Anterior cingulate cortex (tissue), 58 donors: Measurements from ENCODE around the gene RNF10.

Source experiments
- DNase-seq, 58 donors: peaks; one replicate each; lab custom pipeline; 2025; lab: John Stamatoyannopoulos, UW

The RNF10 gene

DNA sequence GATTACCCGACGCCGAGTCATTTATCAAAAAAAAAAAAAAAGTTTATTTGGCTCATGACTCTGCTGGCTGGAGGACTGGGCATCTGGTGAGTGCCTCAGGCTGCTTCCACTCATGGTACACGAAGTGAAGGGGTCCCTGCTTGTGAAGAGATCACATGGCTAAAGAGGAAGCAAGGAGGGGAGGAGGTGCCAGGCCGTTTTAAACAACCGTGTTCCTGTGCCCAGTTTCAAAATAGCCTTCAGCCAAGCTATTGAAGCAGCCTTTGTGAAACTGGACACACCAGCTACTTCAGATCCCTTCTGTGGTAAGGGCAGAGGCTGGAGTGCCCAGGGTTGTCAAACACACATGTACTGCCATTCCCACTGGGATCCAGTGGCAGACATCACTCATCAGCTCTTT lies 39.4 kb downstream of the RNF10 start:
- DNase-seq: no peak

- DNase-seq: no peak
These were observed 40.0 kb downstream of the RNF10 start for GRCh38 chr12:120574106-120574505.

DNA sequence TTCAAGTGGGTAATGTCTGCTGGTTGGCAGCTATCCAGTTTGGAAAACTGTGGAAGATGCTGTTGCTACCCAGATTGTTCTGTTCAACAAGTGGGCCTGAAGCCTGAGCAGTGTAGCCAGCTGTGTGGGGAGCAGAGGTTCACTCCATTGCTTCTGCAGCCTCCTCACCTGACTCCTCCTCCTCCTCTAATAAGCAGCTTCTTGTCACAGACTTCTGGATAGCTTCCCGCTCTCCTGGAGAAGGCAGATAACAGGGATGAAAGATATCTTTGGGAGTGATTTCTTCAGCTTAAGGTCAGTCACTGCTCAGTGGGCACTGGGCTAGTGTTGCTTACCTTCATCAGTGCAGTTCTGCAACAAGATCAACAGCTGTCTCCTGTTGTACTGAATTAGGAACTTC lies 45.0 kb downstream of the RNF10 start:
- no peak for DNase-seq

DNA sequence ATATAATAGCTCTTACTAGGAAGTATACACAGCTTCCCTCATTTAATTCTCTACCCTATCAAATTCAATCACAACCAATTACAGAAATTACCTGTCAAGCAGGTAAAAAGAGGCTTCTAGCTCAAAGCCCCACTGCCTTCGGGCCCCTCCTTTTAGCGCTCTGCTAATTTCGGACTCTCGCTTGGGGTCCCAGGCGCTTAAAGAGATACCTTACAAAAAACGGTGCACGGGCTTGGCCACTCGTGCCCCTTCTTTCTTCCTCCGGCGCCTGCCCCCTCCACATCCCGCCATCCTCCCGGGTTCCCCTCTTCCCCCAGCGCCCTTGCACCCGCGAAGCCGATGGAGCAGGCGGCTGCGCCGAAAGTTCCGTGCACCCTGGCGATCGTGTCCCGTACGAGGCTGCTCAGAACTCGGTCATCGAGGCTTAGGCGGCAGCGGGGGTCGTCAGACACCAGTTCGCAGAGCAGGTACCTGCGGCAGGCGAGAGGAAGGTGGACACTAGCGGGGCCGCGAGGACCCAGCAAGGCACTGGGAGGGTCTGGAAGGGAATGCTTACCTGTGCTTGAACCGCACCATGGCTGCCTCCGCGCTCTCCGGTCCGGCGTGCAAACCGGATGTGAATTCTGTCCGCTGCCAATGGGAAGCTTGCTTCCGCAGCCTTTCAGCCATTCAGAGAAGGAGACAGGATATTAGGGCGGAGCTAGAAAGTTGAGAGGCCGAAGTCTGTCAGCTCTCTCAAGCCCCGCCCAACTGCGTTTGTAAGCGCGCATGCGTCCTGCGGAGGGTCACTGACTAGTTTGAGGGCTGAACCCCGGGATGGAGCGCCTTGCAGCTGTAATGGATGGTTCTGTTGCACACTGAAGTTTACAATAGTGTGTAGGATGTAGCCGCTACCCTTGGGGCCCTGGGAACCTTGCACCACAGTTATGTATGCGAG lies 46.9 kb downstream of the RNF10 start, which contains the start of gene POP5:
Gene POP5 (minus strand): TSS at position 616 of the 937 bp plus-strand sequence. CDS start 40 bp downstream, at position 576.
- DNase-seq: peak; percentile 71 to 99 (median 95)

DNA sequence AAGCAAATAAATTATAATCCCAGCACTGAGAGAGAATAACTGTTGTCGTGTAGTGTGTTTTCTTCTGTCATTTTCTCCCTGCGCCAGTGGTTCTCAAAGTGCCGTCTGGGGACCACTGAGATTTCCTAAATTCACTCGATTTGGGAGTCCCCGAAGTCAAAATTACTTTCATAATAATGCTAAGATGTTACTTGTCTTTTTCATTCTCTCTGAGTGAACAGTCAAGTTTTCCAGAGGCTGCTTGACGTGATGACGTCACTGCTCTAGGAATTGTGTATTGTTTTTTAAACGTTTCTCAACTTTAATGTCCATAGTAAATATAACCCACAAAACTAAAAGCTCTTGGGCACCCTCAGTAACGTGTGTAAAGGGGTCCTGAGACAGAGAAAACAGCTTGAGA lies 47.8 kb downstream of the RNF10 start:
- DNase-seq: no peak

GRCh38 chr12:120583478-120584030 lies 49.4 kb downstream of the RNF10 start:
- DNase-seq: peak in 56 of 58 donors; percentile 10 to 86 (median 54)

DNA sequence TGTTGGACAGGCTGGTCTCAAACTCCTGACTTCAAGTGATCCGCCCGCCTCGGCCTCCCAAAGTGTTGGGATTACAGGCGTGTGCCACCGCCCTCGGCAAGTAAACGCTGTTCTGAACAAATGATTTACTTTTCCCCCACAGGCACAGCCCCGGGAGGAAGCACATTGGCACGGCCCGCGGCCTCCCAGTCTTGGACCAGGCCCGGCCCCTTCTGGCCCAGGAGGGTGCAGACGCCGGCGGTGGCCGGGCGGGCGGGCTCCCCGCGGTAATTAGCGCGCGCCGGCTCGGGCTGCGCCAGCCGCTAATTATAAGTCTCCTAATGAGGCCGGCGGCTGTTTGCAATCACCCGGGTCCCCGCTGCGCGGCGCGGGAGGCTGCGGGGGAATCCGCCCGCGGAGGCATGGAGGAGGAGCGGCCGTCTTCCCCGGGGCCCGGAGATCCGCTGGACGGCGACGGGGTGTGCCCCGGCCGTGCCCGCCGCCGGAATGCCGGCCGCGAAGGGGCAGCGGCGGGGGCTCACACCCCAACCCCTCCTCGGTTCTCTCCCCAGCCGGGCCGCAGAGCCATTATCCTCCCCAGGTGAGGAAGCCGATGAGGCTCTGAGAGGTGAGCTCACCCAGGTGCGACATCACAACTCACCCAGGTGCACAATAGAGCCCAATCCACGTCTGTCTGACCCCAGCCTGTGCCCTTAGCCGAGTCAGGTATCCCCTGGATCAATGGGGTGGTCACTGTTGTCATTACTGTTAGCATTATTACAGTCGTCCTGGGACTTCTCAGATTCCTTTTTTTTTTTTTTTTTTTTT lies 50.4 kb downstream of the RNF10 start:
- DNase-seq: peak in 54 of 58 donors; percentile 8 to 77 (median 48)

DNA sequence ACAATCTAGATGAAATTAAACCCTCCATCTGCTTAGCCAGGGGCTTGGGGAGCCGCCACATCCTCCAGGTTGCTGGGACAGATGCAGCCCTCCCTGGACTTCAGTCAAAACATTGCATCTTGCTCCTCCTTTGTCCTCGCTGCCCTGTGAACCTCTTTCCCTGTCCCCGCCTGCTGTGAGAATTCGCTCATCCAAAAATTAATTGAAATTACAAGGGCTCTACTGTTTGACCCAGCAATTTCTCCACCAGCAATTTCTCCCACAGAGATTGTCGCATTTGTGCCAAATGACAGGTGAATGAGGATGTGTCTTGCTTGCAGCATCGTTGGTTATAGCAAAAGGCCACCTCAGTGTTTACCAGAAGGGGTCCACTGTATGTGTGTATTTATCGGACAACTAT lies 52.0 kb downstream of the RNF10 start:
- DNase-seq: no peak

DNA sequence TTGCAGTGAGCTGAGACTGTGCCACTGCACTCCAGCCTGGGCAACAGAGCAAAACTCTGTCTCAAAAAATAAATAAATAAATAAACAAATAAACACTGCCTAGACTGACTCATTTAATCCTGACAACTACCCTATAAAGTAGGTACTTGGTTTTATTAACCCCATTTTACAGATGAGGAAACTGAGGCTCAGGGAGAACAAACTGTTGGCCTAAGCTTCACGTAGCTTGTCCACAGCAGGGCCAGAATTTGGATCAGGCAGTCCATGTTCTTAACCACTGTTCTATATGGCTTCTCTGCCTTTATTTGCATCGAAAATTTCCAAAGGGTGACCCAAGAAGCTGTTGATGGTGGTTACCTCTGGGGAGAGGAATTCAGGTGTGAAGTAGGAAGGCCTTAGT lies 52.7 kb downstream of the RNF10 start:
- no peak for DNase-seq

DNA sequence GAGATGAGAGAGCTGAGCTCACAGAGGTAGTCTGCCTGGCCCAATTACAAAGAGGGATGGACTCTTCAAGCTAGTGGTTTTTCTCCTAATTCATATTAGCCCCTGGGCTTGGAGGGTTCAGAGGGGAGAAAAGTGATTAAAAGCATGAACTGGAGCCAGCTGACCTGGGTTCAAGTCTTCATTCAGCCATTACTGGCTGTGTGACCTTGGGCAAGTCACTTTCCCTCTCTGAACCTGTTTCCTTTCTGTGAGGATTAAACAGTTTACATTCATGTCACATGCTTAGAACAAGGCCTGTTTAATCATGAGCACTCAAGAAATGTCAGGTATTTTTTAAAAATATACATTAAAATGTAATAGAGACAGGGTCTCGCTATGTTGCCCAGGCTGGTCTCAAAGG lies 54.2 kb downstream of the RNF10 start:
- no peak for DNase-seq

GRCh38 chr12:120588948-120589930 lies 55.1 kb downstream of the RNF10 start:
- peak in 50 of 58 donors; percentile 5 to 86 (median 47) for DNase-seq

- DNase-seq: no peak
These were observed 56.7 kb downstream of the RNF10 start for GRCh38 chr12:120590741-120591407.

DNA sequence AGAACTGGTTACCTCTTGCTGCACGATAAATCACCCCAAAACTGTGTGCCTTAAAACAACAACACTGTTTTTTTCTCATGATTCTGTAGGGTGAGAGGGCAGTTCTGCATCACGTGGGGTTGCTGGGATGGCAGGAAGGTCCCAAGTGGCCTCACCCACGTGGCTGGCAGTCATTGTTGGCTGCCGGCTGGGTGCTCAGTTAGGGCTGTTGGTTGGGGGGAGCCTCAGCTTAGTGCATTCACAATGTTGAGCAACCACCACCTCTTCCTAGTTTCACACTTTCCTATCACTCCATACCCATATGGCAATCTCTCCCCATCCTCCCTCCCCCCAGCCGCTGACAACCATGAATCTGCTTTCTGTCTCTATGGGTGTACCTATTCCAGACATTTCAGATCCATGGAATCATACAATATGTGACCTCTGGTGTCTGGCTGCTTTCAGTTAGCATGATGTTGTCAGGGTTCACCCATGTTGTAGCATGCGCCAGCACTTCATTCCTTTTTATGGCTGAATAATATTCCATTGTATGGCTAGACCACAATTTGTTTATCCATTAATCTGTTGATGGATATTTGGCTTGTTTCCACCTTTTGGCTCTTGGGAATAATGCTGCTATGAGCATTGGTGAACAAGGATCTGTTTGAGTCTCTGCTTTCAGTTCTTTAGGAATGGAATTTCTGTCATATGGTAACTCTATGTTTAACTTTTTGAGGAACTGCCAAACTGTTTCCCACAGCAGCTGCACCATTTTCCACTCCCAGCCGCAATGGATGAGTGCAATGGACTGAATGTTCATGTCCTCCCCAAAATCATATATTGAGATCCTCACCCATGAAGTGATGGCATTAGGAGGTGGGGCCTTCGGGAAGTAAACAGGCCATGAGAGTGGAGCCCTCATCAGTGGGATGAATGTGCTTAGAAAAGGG lies 58.2 kb downstream of the RNF10 start:
- DNase-seq: peak in 18 of 58 donors; percentile 3 to 65 (median 16)

- DNase-seq: no peak
These were observed 62.7 kb downstream of the RNF10 start for GRCh38 chr12:120596901-120597300.

DNA sequence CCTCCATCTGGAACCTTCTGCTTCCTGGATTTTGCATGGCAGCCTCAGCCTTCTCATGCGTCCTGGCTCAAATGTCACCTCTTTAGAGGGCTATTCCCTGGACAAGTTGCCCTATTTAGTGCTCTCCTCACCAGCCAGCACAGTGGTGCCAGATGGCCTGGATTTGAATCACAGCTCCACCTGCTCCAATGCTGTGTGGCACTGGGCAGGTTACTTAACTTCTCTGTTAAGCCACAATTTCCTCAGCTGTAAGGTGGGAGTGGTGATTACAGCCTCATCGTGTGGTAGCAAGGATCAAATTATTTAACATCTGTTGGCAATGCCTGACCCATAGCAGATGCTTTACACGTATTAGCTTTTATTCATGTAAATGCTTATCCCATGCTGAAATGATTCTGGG lies 63.7 kb downstream of the RNF10 start:
- DNase-seq: no peak

DNA sequence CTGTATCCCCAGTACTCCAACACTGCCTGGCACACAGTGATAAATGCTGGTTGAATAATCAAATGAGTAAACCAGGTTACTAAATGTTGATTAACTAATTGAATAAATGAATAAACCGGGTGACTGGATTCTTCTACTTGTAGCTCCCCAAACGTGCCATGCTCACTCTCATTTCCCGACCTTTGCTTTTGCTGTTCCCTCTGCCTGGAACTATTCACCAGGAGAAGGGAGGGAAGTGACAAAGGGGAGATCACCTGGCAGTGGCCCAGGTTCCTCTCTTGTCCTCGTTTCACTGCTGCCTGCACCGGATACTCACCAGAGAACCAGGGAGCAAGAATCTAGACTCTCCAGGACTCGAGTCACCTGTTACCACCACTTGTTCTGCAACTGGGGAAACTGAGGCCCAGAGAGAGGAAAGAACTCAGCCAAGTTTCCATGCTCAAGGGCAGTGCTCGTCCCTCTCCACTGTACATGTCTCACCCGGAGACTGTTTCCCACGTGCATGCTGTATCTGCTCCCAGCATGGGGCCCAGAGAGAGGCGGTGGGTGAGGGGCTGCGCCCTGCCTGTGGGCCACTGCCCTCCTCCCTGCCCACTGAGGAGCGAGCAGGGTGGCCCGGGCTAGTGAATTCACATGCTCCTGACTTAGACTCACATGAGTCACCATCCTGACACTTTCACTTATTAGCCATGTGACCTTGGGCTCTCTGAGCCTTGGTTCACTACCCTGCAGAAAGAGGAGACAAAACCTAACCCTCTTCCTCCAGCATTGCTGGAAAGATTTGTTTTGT lies 64.7 kb downstream of the RNF10 start:
- no peak for DNase-seq
